ENCODE results near the gene ASAP2.
"Not testable (repeated sequence)": the region's sequence is repeated elsewhere in the genome, so short reads cannot be mapped to it uniquely, and the experiment has no call there.

The ASAP2 gene

GRCh38 chr2:9212010-9212635, 5.5 kb downstream of the ASAP2 start:
- Histone ChIP-seq H3K36me3 (no peaks in the 10 kb centered on the region; the same call in none of the 2 replicates), H3K27me3 (ENCODE audit: insufficient read depth, low read depth, severe bottlenecking) (no peaks in the 10 kb centered on the region), H3K27ac (no peak overlapping the region), H3K9me3 (ENCODE audit: severe bottlenecking) (no peaks in the 10 kb centered on the region), H3K4me3 (ENCODE audit: low read depth, low read length) (no peak overlapping the region)
- TF ChIP-seq, protein P1, sequence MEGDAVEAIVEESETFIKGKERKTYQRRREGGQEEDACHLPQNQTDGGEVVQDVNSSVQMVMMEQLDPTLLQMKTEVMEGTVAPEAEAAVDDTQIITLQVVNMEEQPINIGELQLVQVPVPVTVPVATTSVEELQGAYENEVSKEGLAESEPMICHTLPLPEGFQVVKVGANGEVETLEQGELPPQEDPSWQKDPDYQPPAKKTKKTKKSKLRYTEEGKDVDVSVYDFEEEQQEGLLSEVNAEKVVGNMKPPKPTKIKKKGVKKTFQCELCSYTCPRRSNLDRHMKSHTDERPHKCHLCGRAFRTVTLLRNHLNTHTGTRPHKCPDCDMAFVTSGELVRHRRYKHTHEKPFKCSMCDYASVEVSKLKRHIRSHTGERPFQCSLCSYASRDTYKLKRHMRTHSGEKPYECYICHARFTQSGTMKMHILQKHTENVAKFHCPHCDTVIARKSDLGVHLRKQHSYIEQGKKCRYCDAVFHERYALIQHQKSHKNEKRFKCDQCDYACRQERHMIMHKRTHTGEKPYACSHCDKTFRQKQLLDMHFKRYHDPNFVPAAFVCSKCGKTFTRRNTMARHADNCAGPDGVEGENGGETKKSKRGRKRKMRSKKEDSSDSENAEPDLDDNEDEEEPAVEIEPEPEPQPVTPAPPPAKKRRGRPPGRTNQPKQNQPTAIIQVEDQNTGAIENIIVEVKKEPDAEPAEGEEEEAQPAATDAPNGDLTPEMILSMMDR (IDR thresholded peaks at IDR 0.05; ENCODE audit: low read depth, low read length) = no peak
- DNase-seq = no peak

- Histone ChIP-seq H3K27ac (no peak overlapping the region), H3K36me3 (no peaks in the 10 kb centered on the region; the same call in none of the 2 replicates), H3K9me3 (ENCODE audit: severe bottlenecking) (no peaks in the 10 kb centered on the region), H3K27me3 (ENCODE audit: insufficient read depth, low read depth, severe bottlenecking) (no peaks in the 10 kb centered on the region), H3K4me3 (ENCODE audit: low read depth, low read length) (no peak overlapping the region)
- TF ChIP-seq, protein P1 (IDR thresholded peaks at IDR 0.05; ENCODE audit: low read depth, low read length) = no peak
- DNase-seq = no peak
These were observed 6.2 kb downstream of the ASAP2 start for GRCh38 chr2:9212661-9213411.

DNA sequence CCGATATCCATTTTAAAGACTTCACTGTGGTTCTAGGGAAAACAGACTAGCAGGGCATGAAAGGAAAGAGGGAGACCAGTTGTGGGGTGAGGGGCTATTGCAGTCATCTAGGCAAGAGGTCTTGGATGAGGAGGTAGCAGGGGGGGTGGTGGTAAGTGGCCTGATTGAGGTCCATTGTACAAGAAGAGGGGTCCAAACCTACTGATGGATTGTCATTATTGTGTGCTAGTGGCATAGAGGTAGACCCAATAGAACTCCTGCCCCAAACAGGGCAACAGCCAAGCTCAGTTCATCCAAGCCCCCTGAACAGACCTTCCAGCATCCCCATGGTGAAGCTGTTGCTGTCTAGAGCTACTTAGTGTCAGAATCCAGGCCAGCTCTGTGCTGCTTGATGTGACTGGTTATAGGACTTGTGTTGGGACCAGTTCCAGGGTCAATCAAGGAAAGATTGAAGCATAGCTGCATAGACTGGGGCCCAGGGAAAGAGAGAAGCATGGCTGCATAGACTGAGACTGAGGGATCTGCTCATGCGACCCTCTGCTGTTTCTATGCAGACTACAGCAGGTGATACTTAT, 7.0 kb downstream of the ASAP2 start:
- no peaks in the 10 kb centered on the region; the same call in none of the 2 replicates for H3K36me3 ChIP-seq
- DNase-seq = no peak
- H3K4me3 ChIP-seq (ENCODE audit: low read depth, low read length) = no peak overlapping the region
- no peaks in the 10 kb centered on the region for H3K9me3 ChIP-seq (ENCODE audit: severe bottlenecking)
- H3K27ac ChIP-seq = no peak overlapping the region
- TF ChIP-seq, protein P1 (IDR thresholded peaks at IDR 0.05; ENCODE audit: low read depth, low read length) = no peak
- no peaks in the 10 kb centered on the region for H3K27me3 ChIP-seq (ENCODE audit: insufficient read depth, low read depth, severe bottlenecking)

DNA sequence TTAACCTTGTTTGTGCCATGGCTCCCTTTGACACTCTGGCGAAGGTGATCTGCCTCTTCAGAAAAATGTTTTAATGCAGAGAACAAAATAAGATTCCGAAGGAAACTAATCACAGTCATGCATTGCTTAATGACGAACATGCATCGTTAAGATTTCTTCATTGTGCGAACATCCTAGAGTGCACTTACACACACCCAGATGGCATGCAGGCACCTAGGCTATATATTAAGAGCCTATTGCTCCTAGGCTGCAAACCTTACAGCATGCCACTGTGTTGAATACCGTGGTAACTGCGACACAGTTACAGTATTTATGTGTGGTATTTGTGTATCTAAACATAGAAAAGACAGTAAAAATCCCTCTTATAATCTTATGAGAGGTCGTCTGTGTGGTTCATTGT, 8.3 kb downstream of the ASAP2 start:
- DNase-seq = no peak
- Histone ChIP-seq H3K36me3 (no peaks in the 10 kb centered on the region; the same call in none of the 2 replicates), H3K9me3 (ENCODE audit: severe bottlenecking) (no peaks in the 10 kb centered on the region), H3K4me3 (ENCODE audit: low read depth, low read length) (no peak overlapping the region), H3K27me3 (ENCODE audit: insufficient read depth, low read depth, severe bottlenecking) (no peaks in the 10 kb centered on the region), H3K27ac (no peak overlapping the region; the same call in 1 of the 2 replicates)
- TF ChIP-seq, protein P1 (IDR thresholded peaks at IDR 0.05; ENCODE audit: low read depth, low read length) = no peak

- no peak for DNase-seq
- Histone ChIP-seq H3K27ac (no peak overlapping the region), H3K9me3 (ENCODE audit: severe bottlenecking) (peaks cover 2% of the 10 kb centered on the region), H3K36me3 (no peaks in the 10 kb centered on the region; the same call in none of the 2 replicates), H3K27me3 (ENCODE audit: insufficient read depth, low read depth, severe bottlenecking) (no peaks in the 10 kb centered on the region), H3K4me3 (ENCODE audit: low read depth, low read length) (no peak overlapping the region)
- TF ChIP-seq, protein P1 (IDR thresholded peaks at IDR 0.05; ENCODE audit: low read depth, low read length) = no peak
These were observed 9.1 kb downstream of the ASAP2 start for GRCh38 chr2:9215680-9216079.

DNA sequence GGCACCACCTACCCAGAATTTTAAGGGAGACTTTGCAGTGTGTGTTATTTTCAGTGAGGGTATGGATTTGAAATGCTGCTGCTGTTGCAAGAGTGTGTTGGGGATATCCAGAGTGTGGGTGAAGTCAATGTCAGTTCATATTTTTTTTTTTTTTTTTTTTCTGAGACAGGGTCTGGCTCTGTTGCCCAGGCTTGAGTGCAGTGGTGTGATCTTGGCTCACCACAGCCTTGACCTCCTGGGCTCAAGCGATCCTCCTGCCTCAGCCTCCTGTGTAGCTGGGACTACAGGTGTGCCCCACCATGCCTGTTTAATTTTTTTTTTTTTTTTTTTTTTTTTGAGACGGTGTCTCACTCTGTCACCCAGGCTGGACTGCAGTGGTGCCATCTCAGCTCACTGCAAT, 9.5 kb downstream of the ASAP2 start:
- H3K27me3 ChIP-seq (ENCODE audit: insufficient read depth, low read depth, severe bottlenecking); H3K36me3 ChIP-seq; H3K9me3 ChIP-seq (ENCODE audit: severe bottlenecking); H3K4me3 ChIP-seq (ENCODE audit: low read depth, low read length); H3K27ac ChIP-seq; DNase-seq: not testable (repeated sequence)
